ENCODE measurements around the gene ANKRD2. TPM values are rescaled to one million over a fixed set of nuclear protein-coding genes. Genes with fewer than 3 reads are reported as not detected.

Gene ANKRD2
- total RNA-seq, 1 donor from 2014 or later, result 0.26 TPM

DNA sequence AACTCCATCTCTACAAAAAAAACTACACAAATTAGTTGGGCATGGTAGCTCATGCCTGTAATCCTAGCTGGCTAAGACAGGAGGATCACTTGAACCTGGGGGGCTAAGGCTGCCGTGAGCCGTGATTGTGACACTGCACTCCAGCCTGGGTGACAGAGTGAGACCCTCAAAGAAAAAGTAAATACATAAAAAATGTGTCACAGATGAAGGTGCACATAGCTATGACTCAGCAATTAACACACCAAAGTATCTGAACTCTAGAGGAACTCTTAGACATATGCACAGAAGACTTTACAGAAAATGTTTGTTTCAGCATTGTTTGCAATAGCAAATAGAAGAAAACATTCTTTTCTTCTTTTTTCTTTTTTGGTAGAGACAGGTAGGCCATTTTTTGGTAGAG, 25.2 kb downstream of the ANKRD2 start:
- TF ChIP-seq, protein P1, sequence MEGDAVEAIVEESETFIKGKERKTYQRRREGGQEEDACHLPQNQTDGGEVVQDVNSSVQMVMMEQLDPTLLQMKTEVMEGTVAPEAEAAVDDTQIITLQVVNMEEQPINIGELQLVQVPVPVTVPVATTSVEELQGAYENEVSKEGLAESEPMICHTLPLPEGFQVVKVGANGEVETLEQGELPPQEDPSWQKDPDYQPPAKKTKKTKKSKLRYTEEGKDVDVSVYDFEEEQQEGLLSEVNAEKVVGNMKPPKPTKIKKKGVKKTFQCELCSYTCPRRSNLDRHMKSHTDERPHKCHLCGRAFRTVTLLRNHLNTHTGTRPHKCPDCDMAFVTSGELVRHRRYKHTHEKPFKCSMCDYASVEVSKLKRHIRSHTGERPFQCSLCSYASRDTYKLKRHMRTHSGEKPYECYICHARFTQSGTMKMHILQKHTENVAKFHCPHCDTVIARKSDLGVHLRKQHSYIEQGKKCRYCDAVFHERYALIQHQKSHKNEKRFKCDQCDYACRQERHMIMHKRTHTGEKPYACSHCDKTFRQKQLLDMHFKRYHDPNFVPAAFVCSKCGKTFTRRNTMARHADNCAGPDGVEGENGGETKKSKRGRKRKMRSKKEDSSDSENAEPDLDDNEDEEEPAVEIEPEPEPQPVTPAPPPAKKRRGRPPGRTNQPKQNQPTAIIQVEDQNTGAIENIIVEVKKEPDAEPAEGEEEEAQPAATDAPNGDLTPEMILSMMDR (IDR thresholded peaks at IDR 0.05; ENCODE audit: insufficient read depth, low read length, severe bottlenecking), result no peak
- DNase-seq (ENCODE audit: low read depth) (peak; percentile 44), FAIRE-seq (no peak)
- no peaks in the 10 kb centered on the region for H3K36me3 ChIP-seq (ENCODE audit: control insufficient read depth, insufficient read depth, low read length)
- H3K27me3 ChIP-seq (ENCODE audit: control insufficient read depth, insufficient read depth, low read length), result no peaks in the 10 kb centered on the region
- no peak overlapping the region for H3K4me3 ChIP-seq (ENCODE audit: low read depth, low read length)

DNA sequence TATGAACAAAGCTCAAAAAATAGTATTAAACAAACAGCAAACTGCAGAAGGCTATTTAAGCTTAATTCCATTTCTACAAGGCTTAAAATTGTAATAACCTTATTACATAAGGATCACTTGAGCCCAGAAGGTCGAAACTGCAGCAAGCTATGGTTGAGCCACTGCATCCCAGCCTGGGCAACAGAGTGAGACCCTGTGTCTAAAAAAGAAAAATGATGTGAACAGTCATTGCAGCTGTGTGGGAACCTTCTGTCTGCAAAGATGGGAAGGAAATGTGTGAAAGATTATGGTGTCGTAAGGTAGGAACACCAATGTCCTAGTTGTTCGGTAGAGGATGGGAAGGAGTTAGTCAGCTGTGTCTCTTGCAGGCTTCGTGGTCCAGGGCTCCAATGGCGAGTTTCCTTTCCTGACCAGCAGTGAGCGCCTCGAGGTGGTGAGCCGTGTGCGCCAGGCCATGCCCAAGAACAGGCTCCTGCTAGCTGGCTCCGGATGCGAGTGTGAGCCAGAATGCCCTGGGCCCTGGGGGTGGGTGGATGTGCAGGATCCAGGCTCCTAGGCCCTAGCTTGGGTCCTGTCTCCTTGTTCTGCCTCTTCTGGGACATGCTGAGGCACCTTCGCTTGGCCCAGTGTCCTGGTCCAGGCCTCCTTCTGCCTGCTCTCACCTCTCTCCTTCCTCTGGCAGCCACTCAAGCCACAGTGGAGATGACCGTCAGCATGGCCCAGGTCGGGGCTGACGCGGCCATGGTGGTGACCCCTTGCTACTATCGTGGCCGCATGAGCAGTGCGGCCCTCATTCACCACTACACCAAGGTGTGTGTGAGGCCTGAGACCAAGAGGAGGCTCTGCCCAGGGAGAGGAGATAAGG, 26.1 kb downstream of the ANKRD2 start:
- Histone ChIP-seq H3K27me3 (ENCODE audit: control insufficient read depth, insufficient read depth, low read length) (no peaks in the 10 kb centered on the region), H3K4me3 (ENCODE audit: low read depth, low read length) (no peak overlapping the region), H3K36me3 (ENCODE audit: control insufficient read depth, insufficient read depth, low read length) (no peaks in the 10 kb centered on the region)
- FAIRE-seq (peak; percentile 93), DNase-seq (ENCODE audit: low read depth) (no peak)
- TF ChIP-seq, protein P1 (IDR thresholded peaks at IDR 0.05; ENCODE audit: insufficient read depth, low read length, severe bottlenecking), result no peak

DNA sequence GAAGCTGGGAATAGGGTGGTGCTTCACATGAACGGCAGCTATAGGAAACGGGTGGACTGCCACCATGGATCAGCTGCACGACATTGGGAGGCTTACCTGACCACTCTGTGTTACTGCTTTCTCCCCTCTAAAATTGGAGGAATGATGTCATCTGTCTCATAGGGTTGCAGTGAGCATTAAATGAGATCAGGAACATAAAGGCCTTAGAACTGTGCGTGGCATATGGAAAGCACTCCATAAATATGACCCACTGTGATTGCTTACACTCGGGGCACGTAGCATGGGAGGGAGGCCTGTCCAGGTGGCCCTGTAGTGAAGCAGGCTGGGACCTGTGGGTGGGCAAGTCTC, 26.7 kb downstream of the ANKRD2 start:
- H3K4me3 ChIP-seq (ENCODE audit: low read depth, low read length), result no peak overlapping the region
- H3K27me3 ChIP-seq (ENCODE audit: control insufficient read depth, insufficient read depth, low read length), result no peaks in the 10 kb centered on the region
- FAIRE-seq, result peak; percentile 88
- H3K36me3 ChIP-seq (ENCODE audit: control insufficient read depth, insufficient read depth, low read length), result no peaks in the 10 kb centered on the region
- DNase-seq (ENCODE audit: low read depth), result no peak
- TF ChIP-seq, protein P1 (IDR thresholded peaks at IDR 0.05; ENCODE audit: insufficient read depth, low read length, severe bottlenecking), result no peak

DNA sequence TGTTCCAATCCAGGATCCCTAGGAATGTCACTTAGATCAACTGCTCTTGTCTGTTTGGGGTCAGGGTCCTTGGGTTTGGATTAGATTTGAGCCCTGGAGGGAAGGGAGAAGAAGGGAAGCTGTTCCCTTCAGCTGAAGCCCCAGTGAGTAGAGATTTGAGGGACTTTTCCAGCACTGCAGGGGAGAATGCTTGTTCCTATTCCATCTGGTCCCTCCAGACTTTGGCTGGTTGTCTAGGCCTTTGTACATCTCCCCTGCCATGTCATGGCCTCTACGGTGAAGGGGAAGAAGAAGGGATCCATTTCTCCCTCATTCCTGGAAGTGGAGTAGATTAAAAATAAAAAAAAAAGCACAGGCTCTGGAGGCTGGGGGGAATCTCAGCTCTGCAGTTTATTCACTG, 28.0 kb downstream of the ANKRD2 start:
- H3K36me3 ChIP-seq (ENCODE audit: control insufficient read depth, insufficient read depth, low read length), result no peaks in the 10 kb centered on the region
- no peak overlapping the region for H3K4me3 ChIP-seq (ENCODE audit: low read depth, low read length)
- FAIRE-seq (no peak), DNase-seq (ENCODE audit: low read depth) (no peak)
- TF ChIP-seq, protein P1 (IDR thresholded peaks at IDR 0.05; ENCODE audit: insufficient read depth, low read length, severe bottlenecking), result no peak
- no peaks in the 10 kb centered on the region for H3K27me3 ChIP-seq (ENCODE audit: control insufficient read depth, insufficient read depth, low read length)

DNA sequence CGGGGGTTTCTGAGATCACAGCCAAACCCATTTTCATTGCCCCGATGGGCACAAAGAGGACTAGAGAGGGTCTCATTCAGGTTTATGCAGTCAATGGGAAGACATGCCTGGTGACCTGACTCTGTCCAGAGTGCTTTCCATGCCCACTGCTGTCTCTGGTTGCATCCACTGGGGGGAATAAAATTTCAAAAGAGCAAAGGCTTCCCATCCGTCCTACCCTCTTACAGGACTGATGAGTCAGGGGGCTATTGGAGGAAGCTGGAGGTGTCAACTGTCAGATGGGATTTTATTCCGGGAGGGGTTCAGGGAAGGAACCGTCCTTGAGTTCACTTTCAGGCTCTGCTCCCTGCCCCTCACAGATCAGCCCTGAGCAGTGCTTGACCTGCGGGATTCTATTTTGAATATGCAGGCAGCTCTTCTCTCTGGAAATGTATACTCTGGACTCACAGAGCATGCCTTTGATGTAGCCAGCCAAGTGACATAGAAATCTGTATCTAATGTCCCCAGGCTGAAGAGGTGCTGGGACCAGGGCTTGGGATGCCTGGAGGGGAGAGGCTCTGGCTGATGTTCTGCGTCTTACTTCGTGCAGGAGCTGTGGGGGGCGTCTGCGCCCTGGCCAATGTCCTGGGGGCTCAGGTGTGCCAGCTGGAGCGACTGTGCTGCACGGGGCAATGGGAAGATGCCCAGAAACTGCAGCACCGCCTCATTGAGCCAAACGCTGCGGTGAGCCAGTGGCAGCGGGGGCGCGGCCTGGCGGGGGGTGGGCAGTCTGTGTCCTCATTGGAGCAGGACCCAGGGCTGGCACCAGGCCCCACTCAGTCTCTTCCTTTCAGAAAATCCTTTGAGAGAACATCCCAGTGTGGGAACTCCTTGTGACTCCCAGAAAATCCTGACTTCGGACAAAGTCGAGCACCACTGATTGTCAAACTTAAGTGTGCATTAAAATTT, 29.0 kb downstream of the ANKRD2 start:
- Histone ChIP-seq H3K4me3 (ENCODE audit: low read depth, low read length) (no peak overlapping the region), H3K27me3 (ENCODE audit: control insufficient read depth, insufficient read depth, low read length) (no peaks in the 10 kb centered on the region), H3K36me3 (ENCODE audit: control insufficient read depth, insufficient read depth, low read length) (no peaks in the 10 kb centered on the region)
- TF ChIP-seq, protein P1 (IDR thresholded peaks at IDR 0.05; ENCODE audit: insufficient read depth, low read length, severe bottlenecking), result no peak
- DNase-seq (ENCODE audit: low read depth) (no peak), FAIRE-seq (no peak)
